H9 (cell line): ENCODE data around the gene ASPA. TPM values are rescaled to one million over a fixed set of nuclear protein-coding genes. Genes with fewer than 3 reads are reported as not detected.
A peak's percentile ranks its signal among the peaks of the same experiment; 100 is the strongest.

Source experiments
- DNase-seq: peaks from one replicate; pipeline ENCODE4 v3.0.0-alpha.2; 2017
- H2AFZ ChIP-seq: one replicate; pipeline ENCODE4 v1.6.1; 2013; ENCODE audit warnings: mild to moderate bottlenecking, low read length, control low read depth, moderate library complexity
- H2AK5ac ChIP-seq: 2 replicates; pipeline ENCODE4 v1.6.1; 2013; ENCODE audit warnings: low read length, control low read depth, mixed read lengths; ENCODE audit not compliant: insufficient read length
- H2BK120ac ChIP-seq: one replicate; pipeline ENCODE4 v1.6.1; 2013; ENCODE audit warnings: low read depth, mild to moderate bottlenecking, low read length, control low read depth, inconsistent platforms; ENCODE audit not compliant: poor library complexity, severe bottlenecking
- H2BK12ac ChIP-seq: 2 replicates; pipeline ENCODE4 v1.6.1; 2013; ENCODE audit warnings: low read length, control low read depth, mixed read lengths, low read depth; ENCODE audit not compliant: insufficient read length
- H2BK15ac ChIP-seq: 2 replicates; pipeline ENCODE4 v1.6.1; 2013; ENCODE audit warnings: low read depth, low read length, control low read depth
- H2BK20ac ChIP-seq: one replicate; pipeline ENCODE4 v1.6.1; 2013; ENCODE audit warnings: low read depth, mild to moderate bottlenecking, low read length, control low read depth, inconsistent platforms; ENCODE audit not compliant: poor library complexity, severe bottlenecking
- H2BK5ac ChIP-seq: 2 replicates; pipeline ENCODE4 v1.6.1; 2013; ENCODE audit warnings: low read length, control low read depth, mixed read lengths; ENCODE audit not compliant: insufficient read length
- H3K14ac ChIP-seq: 2 replicates; pipeline ENCODE4 v1.6.1; 2013; ENCODE audit warnings: low read length, control low read depth; ENCODE audit not compliant: insufficient read depth
- H3K18ac ChIP-seq: 2 replicates; pipeline ENCODE4 v1.6.1; 2013; ENCODE audit warnings: low read depth, mild to moderate bottlenecking, mixed read lengths, low read length, control low read depth; ENCODE audit not compliant: insufficient read length
- H3K23ac ChIP-seq: 2 replicates; pipeline ENCODE4 v1.6.1; 2013; ENCODE audit warnings: low read length, control low read depth, mixed read lengths, low read depth; ENCODE audit not compliant: insufficient read length
- H3K23me2 ChIP-seq: 2 replicates; pipeline ENCODE4 v1.6.1; 2013; ENCODE audit warnings: low read depth, mild to moderate bottlenecking, mixed read lengths, low read length, control low read depth; ENCODE audit not compliant: insufficient read length, poor library complexity, severe bottlenecking
- H3K27ac ChIP-seq: 2 replicates; pipeline ENCODE4 v1.5.1; 2013; ENCODE audit warnings: low read length, control low read depth, mixed read lengths, low read depth; ENCODE audit not compliant: insufficient read length
- H3K27me3 ChIP-seq: 2 replicates; pipeline ENCODE4 v1.6.1; 2013; ENCODE audit warnings: low read length, control low read depth, inconsistent platforms; ENCODE audit not compliant: insufficient read depth
- H3K4ac ChIP-seq: 2 replicates; pipeline ENCODE4 v1.6.1; 2013; ENCODE audit warnings: low read depth, mild to moderate bottlenecking, control low read depth, inconsistent platforms, low read length, moderate library complexity
- H3K4me1 ChIP-seq: 2 replicates; pipeline ENCODE4 v1.6.1; 2013; ENCODE audit warnings: low read length, control low read depth, inconsistent platforms; ENCODE audit not compliant: insufficient read depth
- H3K4me2 ChIP-seq: 2 replicates; pipeline ENCODE4 v1.6.1; 2013; ENCODE audit warnings: low read length, control low read depth, mixed read lengths; ENCODE audit not compliant: insufficient read length, insufficient read depth
- H3K56ac ChIP-seq: 2 replicates; pipeline ENCODE4 v1.6.1; 2013; ENCODE audit warnings: low read depth, mild to moderate bottlenecking, mixed read lengths, low read length, control low read depth; ENCODE audit not compliant: insufficient read length
- H3K79me1 ChIP-seq: 2 replicates; pipeline ENCODE4 v1.6.1; 2013; ENCODE audit warnings: low read depth, mild to moderate bottlenecking, moderate library complexity, low read length, control low read depth, inconsistent platforms; ENCODE audit not compliant: insufficient read depth, poor library complexity, severe bottlenecking
- H3K79me2 ChIP-seq: 2 replicates; pipeline ENCODE4 v1.6.1; 2013; ENCODE audit warnings: low read length, control low read depth, inconsistent platforms; ENCODE audit not compliant: insufficient read depth
- H3K9ac ChIP-seq: 2 replicates; pipeline ENCODE4 v1.6.1; 2013; ENCODE audit warnings: low read length, control low read depth, mixed read lengths; ENCODE audit not compliant: insufficient read length; ENCODE audit errors: extremely low read depth
- H3K9me3 ChIP-seq: one replicate; pipeline ENCODE4 v1.6.1; 2013; ENCODE audit warnings: low read depth, low read length, inconsistent platforms; ENCODE audit not compliant: control insufficient read depth
- H3T11ph ChIP-seq: one replicate; pipeline ENCODE4 v1.6.1; 2013; ENCODE audit warnings: mild to moderate bottlenecking, low read length, control low read depth, inconsistent platforms
- H4K20me1 ChIP-seq: one replicate; pipeline ENCODE4 v1.6.1; 2013; ENCODE audit not compliant: control insufficient read depth, insufficient read length, insufficient read depth
- H4K5ac ChIP-seq: 2 replicates; pipeline ENCODE4 v1.6.1; 2013; ENCODE audit warnings: low read depth, mild to moderate bottlenecking, mixed read lengths, low read length, control low read depth; ENCODE audit not compliant: insufficient read length
- H4K8ac ChIP-seq: replicated peaks from 2 replicates; pipeline ENCODE4 v1.6.1; 2013; ENCODE audit warnings: low read length, control low read depth, mixed read lengths, low read depth; ENCODE audit not compliant: insufficient read length
- H4K91ac ChIP-seq: 2 replicates; pipeline ENCODE4 v1.6.1; 2013; ENCODE audit warnings: low read depth, mild to moderate bottlenecking, moderate library complexity, mixed read lengths, low read length, control low read depth; ENCODE audit not compliant: insufficient read length
- H3K27ac Mint-ChIP-seq, 3 experiments: 2 replicates in 2 of 3; 3 replicates in 1 of 3; pipeline ENCODE4 v1.8.0; 2020 to 2021; ENCODE audit warnings: mixed read lengths in 3 of 3, mild to moderate bottlenecking in 1 of 3, moderate library complexity in 1 of 3
- H3K27me3 Mint-ChIP-seq: 2 replicates; pipeline ENCODE4 v1.8.0; 2021; ENCODE audit warnings: low read depth, mild to moderate bottlenecking, moderate library complexity, mixed read lengths
- H3K36me3 Mint-ChIP-seq, 3 experiments: 2 replicates in 2 of 3; 3 replicates in 1 of 3; pipeline ENCODE4 v1.8.0; 2020 to 2021; ENCODE audit warnings: low read depth in 3 of 3, mixed read lengths in 3 of 3; ENCODE audit not compliant: insufficient read depth in 1 of 3
- H3K4me1 Mint-ChIP-seq, 2 experiments: 2 replicates each; pipeline ENCODE4 v1.8.0; 2020; ENCODE audit warnings: mixed read lengths in 2 of 2
- H3K4me3 Mint-ChIP-seq, 2 experiments: 2 replicates in 1 of 2; 3 replicates in 1 of 2; pipeline ENCODE4 v1.8.0; 2020 to 2021; ENCODE audit warnings: mild to moderate bottlenecking in 2 of 2, mixed read lengths in 2 of 2, moderate library complexity in 1 of 2
- H3K9me3 Mint-ChIP-seq, 2 experiments: 2 replicates in 1 of 2; 3 replicates in 1 of 2; pipeline ENCODE4 v1.8.0; 2020; ENCODE audit warnings: mild to moderate bottlenecking in 2 of 2, mixed read lengths in 2 of 2, moderate library complexity in 1 of 2
- CTCF ChIP-seq: fragments of 200-600 bp; sonication (generic); conservative IDR thresholded peaks from 3 replicates; pipeline ENCODE4 v1.8.0; 2021; ENCODE audit warnings: antibody characterized with exemption, mild to moderate bottlenecking
- WGBS: extraction: QIAGEN DNeasy Blood & Tissue Kit; methylation state at CpG from one replicate; pipeline ENCODE4 v1.1.7; 2013; ENCODE audit warnings: missing lambda C conversion rate, low lambda C conversion rate, mixed read lengths; ENCODE audit not compliant: insufficient read length; ENCODE audit errors: extremely low coverage; 5-methylcytosine and 5-hydroxymethylcytosine counted together
- total RNA-seq: library from RNA; stranded (reverse); gene quantifications from 2 replicates; pipeline ENCODE4 v1.2.1, GENCODE V29; 2021

Gene ASPA
- total RNA-seq, 1 experiment from 2014 or later, result not detected

GRCh38 chr17:3532859-3533142 lies 57.0 kb downstream of the ASPA start:
- no peak for TF ChIP-seq CTCF
- Histone ChIP-seq H2AFZ (no peak overlapping the region), H3K9me3 (no peaks in the 10 kb centered on the region), H2BK15ac (no peak overlapping the region), H2BK12ac (no peak overlapping the region), H3K4ac (no peak overlapping the region), H4K91ac (no peak overlapping the region), H3K56ac (no peak overlapping the region), H2BK20ac (no peak overlapping the region), H3K23me2 (peaks cover 6% of the 10 kb centered on the region), H3K18ac (no peak overlapping the region), H4K20me1 (no peaks in the 10 kb centered on the region), H3K14ac (no peak overlapping the region), H3T11ph (no peak overlapping the region), H3K27ac (no peak overlapping the region), H2BK5ac (no peak overlapping the region), H4K5ac (no peak overlapping the region), H2AK5ac (no peak overlapping the region), H2BK120ac (no peak overlapping the region), H3K9ac (no peak overlapping the region), H3K27me3 (no peaks in the 10 kb centered on the region), H3K4me1 (peaks cover 2% of the 10 kb centered on the region; the same call in 1 of the 2 replicates), H4K8ac (no peak overlapping the region), H3K79me1 (no peaks in the 10 kb centered on the region), H3K23ac (no peak overlapping the region), H3K79me2 (no peaks in the 10 kb centered on the region), H3K4me2 (no peak overlapping the region)
- WGBS, result no CpG with 5 or more reads among the region's 10 CpGs
- no peaks in the 10 kb centered on the region for H3K36me3 Mint-ChIP-seq
- no peaks in the 10 kb centered on the region for H3K9me3 Mint-ChIP-seq
- no peak for DNase-seq
- H3K27ac Mint-ChIP-seq, result no peak overlapping the region
- peaks cover 16 to 38% of the 10 kb centered on the region in 2 experiments for H3K4me1 Mint-ChIP-seq
- 0 out of 5 replicates have a peak overlapping the region, but pooled peaks of 1 of the 2 experiments have one; percentile 22 for H3K4me3 Mint-ChIP-seq
- peaks cover 4% of the 10 kb centered on the region for H3K27me3 Mint-ChIP-seq
